Measurements from ENCODE around the gene AMMECR1.

AMMECR1 gene

GRCh38 chrX:110310896-110311295, 7.0 kb downstream of the AMMECR1 start:
- DNase-seq, result no peak

GRCh38 chrX:110310000-110310790, 7.7 kb downstream of the AMMECR1 start:
- no peak for DNase-seq

GRCh38 chrX:110308220-110308619, 9.7 kb downstream of the AMMECR1 start:
- DNase-seq, result no peak

DNA sequence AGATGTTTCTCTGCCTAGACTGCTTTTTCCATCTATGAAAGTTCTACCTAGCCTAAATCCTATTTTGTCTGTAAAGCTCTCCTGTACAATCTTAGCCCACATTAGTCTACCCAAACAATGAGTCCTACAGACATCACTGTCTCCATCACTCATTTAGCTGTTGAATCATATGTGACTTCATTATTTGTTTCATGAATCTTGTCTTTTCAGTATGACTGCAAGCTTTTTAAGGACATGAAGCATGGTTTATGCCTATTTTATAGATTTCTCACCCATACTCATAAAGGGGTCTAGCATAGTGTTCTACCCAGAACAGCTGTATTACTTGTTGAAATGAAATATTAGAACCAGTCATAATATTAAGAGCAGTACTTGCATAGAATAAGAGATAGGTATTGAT, 13.0 kb downstream of the AMMECR1 start:
- no peak for DNase-seq

- no peak for DNase-seq
Measured at GRCh38 chrX:110304371-110304770, 13.5 kb downstream of the AMMECR1 start.

- DNase-seq, result no peak
Measured at GRCh38 chrX:110302975-110303374, 14.9 kb downstream of the AMMECR1 start.

- DNase-seq, result no peak
Measured at GRCh38 chrX:110301194-110301593, 16.7 kb downstream of the AMMECR1 start.

DNA sequence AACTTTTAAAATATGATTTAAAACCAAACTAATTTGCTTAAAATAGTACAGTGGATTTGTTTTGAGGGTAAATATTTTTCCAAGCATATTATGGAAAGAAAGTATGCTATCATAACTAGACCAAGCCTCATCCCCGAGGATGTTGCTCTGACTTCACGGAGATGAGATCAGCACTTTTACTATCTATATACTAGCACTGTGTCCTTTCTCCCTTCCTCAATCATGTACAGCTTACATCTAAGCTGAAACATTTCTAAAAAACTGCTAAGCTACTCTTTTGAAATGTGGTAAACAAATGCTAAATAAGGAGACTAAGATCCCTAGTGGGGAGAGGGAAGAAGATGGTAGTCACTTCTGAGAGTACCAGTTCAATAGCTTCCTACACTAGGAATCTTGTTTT, 23.8 kb downstream of the AMMECR1 start:
- no peak for DNase-seq

DNA sequence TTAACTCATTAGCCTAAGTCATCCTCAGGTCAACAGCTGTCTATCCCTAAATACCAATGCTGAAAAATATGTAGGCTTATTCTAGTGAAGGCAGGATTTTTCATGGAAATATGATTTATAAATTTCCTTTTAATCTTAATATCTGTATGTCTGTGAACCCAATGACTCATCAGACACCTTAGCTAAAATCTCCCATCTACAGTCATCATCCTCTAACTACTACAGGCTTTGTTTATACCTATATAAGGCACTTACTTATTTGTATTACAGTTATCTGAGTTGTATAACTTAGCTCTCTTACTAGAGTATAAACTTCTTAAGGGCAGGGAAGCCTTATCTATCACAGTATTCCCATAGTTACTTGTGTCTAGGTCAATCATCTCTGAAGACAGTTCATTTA, 24.2 kb downstream of the AMMECR1 start:
- DNase-seq, result no peak

DNA sequence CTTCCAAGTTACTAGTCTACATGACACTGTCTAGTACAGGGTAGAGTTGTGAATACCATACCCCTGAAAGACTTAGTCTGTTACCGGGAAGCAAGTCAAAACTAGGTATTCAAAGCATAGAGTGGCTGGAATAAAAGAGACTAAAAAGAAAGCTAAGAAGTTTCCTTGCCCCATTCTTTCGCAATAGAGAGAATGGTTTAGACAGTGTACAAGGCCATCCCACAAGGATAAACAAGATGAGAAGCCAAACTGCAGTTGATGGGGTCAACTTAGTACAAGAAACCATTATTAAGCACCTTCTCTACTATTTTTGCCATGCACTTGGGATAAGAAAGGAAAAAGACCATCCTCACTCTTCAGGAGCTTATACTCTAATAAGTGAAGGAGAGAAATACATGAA, 30.3 kb downstream of the AMMECR1 start:
- DNase-seq, result no peak

DNA sequence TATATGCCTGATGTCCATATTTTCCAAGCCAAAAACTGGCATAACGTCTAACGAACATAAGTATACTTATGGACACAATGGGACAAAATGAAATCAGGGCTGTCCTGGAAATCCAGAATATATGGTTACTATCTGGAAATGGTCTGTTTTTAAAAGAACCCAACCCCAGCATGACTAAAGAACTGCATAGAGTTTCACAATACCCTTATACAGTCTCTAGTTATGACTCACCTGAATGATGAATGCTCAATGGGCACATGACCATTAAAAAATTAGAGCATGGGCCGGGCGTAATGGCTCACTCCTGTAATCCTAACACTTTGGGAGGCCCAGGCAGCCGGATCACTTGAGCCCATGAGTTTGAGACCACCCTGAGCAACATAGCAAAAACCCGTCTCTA, 31.8 kb downstream of the AMMECR1 start:
- no peak for DNase-seq

DNA sequence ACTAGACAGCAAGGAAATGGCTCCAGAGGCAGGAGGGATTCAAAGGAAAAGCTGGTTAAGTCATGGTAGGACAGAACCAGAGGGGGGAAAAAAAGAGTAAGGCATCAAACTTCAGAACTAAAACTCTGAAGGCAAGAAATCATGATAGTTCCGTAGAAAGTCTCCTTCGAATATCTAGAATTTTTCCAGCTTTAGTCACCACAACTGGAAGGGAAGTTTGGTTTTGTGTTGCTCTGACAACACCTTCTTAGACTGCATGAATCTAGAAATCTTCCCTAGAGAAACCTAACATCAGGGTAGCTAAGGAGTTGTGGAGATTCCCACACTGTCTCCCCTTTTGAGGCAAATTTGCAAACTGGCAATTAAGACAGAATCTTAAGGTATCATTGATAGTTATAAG, 33.7 kb downstream of the AMMECR1 start:
- DNase-seq, result no peak

GRCh38 chrX:110282922-110283321, 35.0 kb downstream of the AMMECR1 start:
- no peak for DNase-seq

GRCh38 chrX:110281377-110281776, 36.5 kb downstream of the AMMECR1 start:
- no peak for DNase-seq

DNA sequence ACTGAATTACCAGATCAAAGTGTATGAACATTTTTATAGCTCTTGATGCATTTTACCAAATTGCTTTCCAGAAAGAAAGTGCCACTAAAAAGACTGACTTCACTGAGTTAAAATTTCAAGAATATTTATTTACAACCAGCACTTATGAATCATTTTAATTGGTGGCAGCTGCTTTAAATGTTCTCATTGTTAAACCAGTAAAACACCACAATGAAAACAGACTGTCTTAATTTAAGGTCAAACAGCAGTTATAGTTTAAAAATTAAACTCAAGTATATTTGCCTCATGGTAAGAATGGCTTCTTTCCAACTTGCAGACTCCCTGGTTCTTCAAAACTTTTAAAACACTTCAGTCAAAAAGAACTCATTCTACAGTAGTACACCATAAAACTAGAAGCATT, 36.9 kb downstream of the AMMECR1 start:
- no peak for DNase-seq

GRCh38 chrX:110277609-110278008, 40.3 kb downstream of the AMMECR1 start:
- no peak for DNase-seq

- DNase-seq, result no peak
Measured at GRCh38 chrX:110276778-110277177, 41.1 kb downstream of the AMMECR1 start.

DNA sequence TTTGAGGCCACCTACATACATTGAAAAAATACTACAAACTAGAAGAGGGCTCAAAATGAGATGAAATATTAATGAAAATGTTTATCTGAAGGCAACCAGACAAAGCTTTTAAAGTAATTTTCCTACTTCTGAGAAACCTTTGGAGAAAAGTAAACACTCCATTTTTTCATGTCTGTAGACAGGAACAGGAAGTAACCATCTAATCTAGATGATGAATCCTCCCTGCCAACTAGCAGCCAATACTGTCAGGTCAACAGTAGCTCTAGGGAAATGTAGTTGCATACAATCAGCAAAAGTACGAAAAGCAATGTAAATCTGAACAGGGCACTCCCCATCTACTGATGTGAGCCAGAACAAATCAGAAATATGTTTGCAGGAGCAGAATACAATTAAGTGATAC, 49.0 kb downstream of the AMMECR1 start:
- no peak for DNase-seq

DNA sequence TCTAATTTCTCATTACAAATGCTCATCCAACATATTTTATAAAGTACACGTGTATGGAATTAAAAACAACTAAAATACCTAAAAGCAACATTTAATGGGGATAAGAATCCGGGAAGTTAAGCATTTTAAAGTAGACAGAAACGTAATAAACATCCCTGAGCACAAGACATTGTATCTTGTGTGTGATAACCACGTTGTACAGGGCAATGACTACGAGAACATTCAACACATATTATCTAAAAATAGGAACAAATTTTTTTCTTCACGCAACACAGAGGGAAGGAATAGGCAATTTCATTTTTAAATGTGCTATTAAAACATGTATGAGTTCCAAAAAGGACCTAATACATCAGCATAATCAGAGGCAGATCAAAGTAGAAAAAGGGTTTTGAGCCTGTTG, 49.5 kb downstream of the AMMECR1 start:
- DNase-seq, result no peak

GRCh38 chrX:110267874-110268273, 50.0 kb downstream of the AMMECR1 start:
- DNase-seq, result no peak

- DNase-seq, result no peak
Measured at GRCh38 chrX:110265661-110266060, 52.2 kb downstream of the AMMECR1 start.

GRCh38 chrX:110259117-110259516, 58.8 kb downstream of the AMMECR1 start:
- no peak for DNase-seq

DNA sequence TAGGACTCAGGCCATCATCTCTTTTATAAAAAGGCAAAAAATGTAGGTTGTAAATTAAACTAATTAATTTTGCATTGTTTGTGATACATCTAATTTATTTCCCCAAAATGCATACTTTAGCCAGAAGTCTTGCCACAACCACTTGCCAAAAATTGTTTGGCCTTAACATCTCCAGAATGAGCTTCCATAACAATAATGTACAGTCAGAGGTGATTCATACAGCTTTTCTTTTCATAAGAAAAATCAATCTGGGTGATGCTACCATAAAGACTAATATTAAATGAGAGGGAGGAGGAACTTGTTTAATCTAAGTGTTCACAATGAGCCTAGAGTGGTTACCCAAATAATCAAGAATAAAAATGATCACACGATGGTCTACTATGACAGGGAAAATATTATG, 59.3 kb downstream of the AMMECR1 start:
- no peak for DNase-seq

DNA sequence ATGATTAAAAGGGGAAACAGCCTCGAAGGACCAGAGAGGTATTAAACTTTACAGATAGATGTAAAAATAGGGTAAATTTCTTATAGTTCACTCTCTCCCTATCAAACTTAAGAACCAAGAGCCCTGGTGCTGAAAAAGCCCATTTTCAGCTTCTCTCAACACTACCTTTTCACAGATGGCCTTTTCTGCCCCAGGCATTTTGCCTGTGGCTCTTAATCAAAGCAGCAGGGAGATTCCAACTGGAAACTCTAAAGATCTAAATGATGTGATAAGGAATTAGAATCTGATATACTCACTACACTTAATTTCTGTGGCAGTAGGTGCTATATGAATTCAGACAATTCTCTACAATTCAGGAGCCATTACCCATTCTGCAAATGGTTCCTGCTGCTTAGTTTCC, 60.0 kb downstream of the AMMECR1 start:
- no peak for DNase-seq

GRCh38 chrX:110252711-110253110, 65.2 kb downstream of the AMMECR1 start:
- DNase-seq, result no peak

Data from NCI-H1417 treated with DMSO at 0.1 percent for 48 hours (cell line).